Small intestine (tissue), 7 donors: ENCODE results near the gene TICRR. TPM values are rescaled to one million over a fixed set of nuclear protein-coding genes. Genes with fewer than 3 reads are reported as not detected.

Source experiments
- DNase-seq, 2 donors: peaks; one replicate each; pipeline versions ENCODE4 v3.0.0 to v3.0.0-alpha.2; 2013
- FAIRE-seq: peaks from 2 replicates; lab custom pipeline; 2012; peaks lifted over from hg19 to GRCh38; lab: Jason Lieb, UNC
- H3K27ac ChIP-seq, 3 donors: one replicate each; pipeline ENCODE4 v1.5.1; 2013; ENCODE audit warnings: low read length in 2 of 3, mild to moderate bottlenecking in 2 of 3, control low read depth in 1 of 3, inconsistent platforms in 1 of 3, low read depth in 1 of 3, moderate library complexity in 1 of 3
- H3K27me3 ChIP-seq, 3 donors: one replicate each; pipeline ENCODE4 v1.6.1; 2013; ENCODE audit warnings: low read length in 3 of 3, inconsistent platforms in 1 of 3; ENCODE audit not compliant: control insufficient read depth in 3 of 3, insufficient read depth in 3 of 3
- H3K36me3 ChIP-seq, 3 donors: one replicate each; pipeline ENCODE4 v1.6.1; 2013; ENCODE audit warnings: low read length in 3 of 3, inconsistent platforms in 1 of 3, low read depth in 1 of 3, mild to moderate bottlenecking in 1 of 3, moderate library complexity in 1 of 3; ENCODE audit not compliant: control insufficient read depth in 3 of 3, insufficient read depth in 2 of 3
- H3K4me1 ChIP-seq, 3 donors: one replicate each; pipeline ENCODE4 v1.6.1; 2013; ENCODE audit warnings: low read length in 2 of 3, inconsistent platforms in 1 of 3, low read depth in 1 of 3, mild to moderate bottlenecking in 1 of 3, moderate library complexity in 1 of 3; ENCODE audit not compliant: control insufficient read depth in 3 of 3, insufficient read depth in 2 of 3
- H3K4me3 ChIP-seq, 3 donors: one replicate each; pipeline ENCODE4 v1.5.1; 2013; ENCODE audit warnings: low read length in 3 of 3, control low read depth in 1 of 3, inconsistent platforms in 1 of 3, low read depth in 1 of 3, mild to moderate bottlenecking in 1 of 3, moderate library complexity in 1 of 3
- H3K9me3 ChIP-seq, 2 donors: one replicate each; pipeline ENCODE4 v1.6.1; 2013; ENCODE audit warnings: low read depth in 1 of 2, low read length in 1 of 2; ENCODE audit not compliant: control insufficient read depth in 2 of 2, insufficient read depth in 1 of 2
- WGBS, 3 donors: extraction: QIAGEN DNeasy Blood & Tissue Kit; methylation state at CpG; one replicate each; pipeline ENCODE4 v1.1.7; 2013; 5-methylcytosine and 5-hydroxymethylcytosine counted together
- polyA plus RNA-seq, 4 donors: library from polyadenylated mRNA; stranded (reverse) in 3 of 4; unstranded in 1 of 4; fragments of 200-250 nt in 3 of 4; fragments of 120-200 nt in 1 of 4; gene quantifications; one replicate each; pipeline versions ENCODE4 v1.2.1 to v1.2.3, GENCODE V29; 2013
- donor health status: healthy with polysubstance abuse.
- donor health status: control.
- donor health status: control.
- donor health status: Bipolar disorder and iron deficiency.
- donor health status: healthy.

TICRR gene
- polyA plus RNA-seq, 4 donors, result 0.22 to 4.1 (median 3.7) TPM; not detected in 1

DNA sequence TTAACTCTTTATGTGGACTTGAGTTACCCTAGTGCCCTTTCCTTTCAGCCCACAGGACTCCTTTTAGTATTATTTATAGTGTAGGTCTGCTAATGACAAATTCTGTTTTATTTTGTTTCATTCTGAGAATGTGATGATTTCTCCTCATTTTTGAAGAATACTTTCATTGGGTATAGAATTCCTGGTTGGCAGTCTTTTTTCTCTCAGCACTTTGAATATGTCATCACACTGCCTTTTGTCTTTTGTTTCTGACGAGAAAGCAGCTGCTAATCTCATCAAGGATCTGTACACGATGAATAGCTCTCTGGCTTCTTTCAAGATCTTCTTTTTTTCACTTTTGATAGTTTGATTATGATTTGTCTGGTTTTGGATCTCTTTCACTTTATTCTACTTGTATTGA is 37.8 kb downstream of the TICRR start:
- Histone ChIP-seq H3K36me3 (peaks cover 0 to 16% (median 2%) of the 10 kb centered on the region in 3 donors), H3K4me1 (no peaks in the 10 kb centered on the region), H3K27me3 (no peaks in the 10 kb centered on the region), H3K4me3 (no peak overlapping the region), H3K27ac (no peak overlapping the region), H3K9me3 (peaks cover 0 to 11% of the 10 kb centered on the region in 2 donors)
- FAIRE-seq (no peak), DNase-seq (no peak)
- WGBS, 3 donors, result 88 to 95% (median 92%) methylated on average over 2 of the region's 2 CpGs

DNA sequence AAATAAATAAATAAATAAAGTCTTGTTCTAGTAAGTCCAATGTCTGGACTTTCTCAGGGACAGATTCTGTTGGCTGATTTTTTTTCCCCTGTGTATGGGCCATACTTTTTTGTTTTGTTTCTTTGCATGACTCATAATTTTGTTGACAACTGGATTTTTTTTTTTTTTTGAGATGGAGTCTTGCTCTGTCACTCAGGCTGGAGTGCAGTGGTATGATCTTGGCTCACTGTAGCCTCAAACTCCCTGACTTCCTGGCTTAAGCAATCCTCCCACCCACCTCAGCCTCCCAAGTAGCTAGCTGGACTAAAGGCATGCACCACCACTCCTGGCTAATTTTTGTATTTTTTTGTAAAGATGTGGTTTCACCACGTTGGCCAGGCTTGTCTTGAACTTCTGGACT is 38.9 kb downstream of the TICRR start:
- H3K27ac ChIP-seq, result no peak overlapping the region
- DNase-seq (no peak), FAIRE-seq (no peak)
- WGBS, 3 donors, result 93 to 100% (median 94%) methylated on average over 1 of the region's 1 CpG
- no peak overlapping the region for H3K4me3 ChIP-seq
- H3K36me3 ChIP-seq, result peaks cover 0 to 18% (median 2%) of the 10 kb centered on the region in 3 donors
- H3K9me3 ChIP-seq, result peaks cover 0 to 11% of the 10 kb centered on the region in 2 donors
- H3K27me3 ChIP-seq, result no peaks in the 10 kb centered on the region
- H3K4me1 ChIP-seq, result no peaks in the 10 kb centered on the region

DNA sequence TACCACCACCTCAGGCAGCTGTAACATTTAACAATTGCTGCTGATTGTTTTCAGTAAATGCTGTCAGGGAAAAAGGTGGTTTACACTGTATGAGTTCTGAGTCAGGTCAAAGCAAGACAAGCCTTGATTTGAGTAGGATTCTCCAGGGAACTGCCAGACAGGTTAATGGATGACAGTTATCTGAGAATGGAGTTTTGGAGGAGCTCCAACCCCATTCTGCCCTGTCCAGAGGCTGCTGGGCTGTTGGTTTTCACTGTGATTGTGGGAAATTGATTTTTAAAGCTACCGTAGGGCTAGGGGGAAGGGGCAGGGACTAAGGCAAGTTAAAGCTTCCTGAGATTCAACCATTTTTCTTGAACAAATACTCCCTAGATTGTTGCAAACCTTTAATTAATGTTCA is 39.9 kb downstream of the TICRR start:
- Histone ChIP-seq H3K27me3 (no peaks in the 10 kb centered on the region), H3K4me1 (no peaks in the 10 kb centered on the region), H3K27ac (no peak overlapping the region), H3K36me3 (peaks cover 0 to 14% (median 2%) of the 10 kb centered on the region in 3 donors), H3K9me3 (peaks cover 0 to 11% of the 10 kb centered on the region in 2 donors), H3K4me3 (no peak overlapping the region)
- DNase-seq, result no peak
- no peak for FAIRE-seq
- 90 to 96% (median 96%) methylated on average over 1 of the region's 1 CpG for WGBS, 3 donors

DNA sequence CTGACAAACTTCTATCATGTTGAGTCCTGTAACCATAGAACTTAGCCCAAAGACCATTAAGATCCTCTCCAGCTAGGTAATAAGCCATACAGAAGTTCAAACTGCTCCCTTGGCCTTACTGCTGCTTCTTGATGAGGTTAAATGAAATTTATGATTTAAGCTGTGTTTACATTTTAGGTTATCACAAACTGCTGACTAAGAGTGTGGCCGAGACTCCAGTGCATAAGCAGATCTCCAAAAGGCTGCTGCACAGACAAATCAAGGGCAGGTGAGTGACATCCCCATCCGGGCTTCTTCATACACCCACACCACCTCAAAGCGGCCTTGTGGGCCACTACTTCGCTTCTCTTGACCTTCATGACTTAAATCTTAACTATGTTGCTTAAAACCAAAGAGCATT is 41.0 kb downstream of the TICRR start:
- peaks cover 0 to 14% (median 2%) of the 10 kb centered on the region in 3 donors for H3K36me3 ChIP-seq
- H3K9me3 ChIP-seq, result peaks cover 0 to 11% of the 10 kb centered on the region in 2 donors
- DNase-seq, result no peak
- 89 to 95% (median 91%) methylated on average over 4 of the region's 4 CpGs for WGBS, 3 donors
- no peaks in the 10 kb centered on the region for H3K27me3 ChIP-seq
- no peak overlapping the region for H3K4me3 ChIP-seq
- H3K4me1 ChIP-seq, result no peaks in the 10 kb centered on the region
- no peak for FAIRE-seq
- no peak overlapping the region for H3K27ac ChIP-seq

GRCh38 chr15:89621547-89621946 is 46.3 kb downstream of the TICRR start:
- peaks cover 0 to 42% (median 3%) of the 10 kb centered on the region in 3 donors for H3K36me3 ChIP-seq
- H3K9me3 ChIP-seq, result no peaks in the 10 kb centered on the region
- H3K27ac ChIP-seq, result no peak overlapping the region
- DNase-seq (peak; percentile 13 to 25), FAIRE-seq (no peak)
- no peak overlapping the region for H3K4me3 ChIP-seq
- H3K27me3 ChIP-seq, result no peaks in the 10 kb centered on the region
- no peaks in the 10 kb centered on the region for H3K4me1 ChIP-seq
- 63 to 76% (median 75%) methylated on average over 4 of the region's 4 CpGs for WGBS, 3 donors

- WGBS, 3 donors, result 76 to 96% (median 91%) methylated on average over 1 of the region's 1 CpG
- Histone ChIP-seq H3K9me3 (no peaks in the 10 kb centered on the region), H3K27me3 (no peaks in the 10 kb centered on the region), H3K27ac (no peak overlapping the region), H3K4me3 (no peak overlapping the region), H3K36me3 (peaks cover 2 to 51% (median 3%) of the 10 kb centered on the region in 3 donors), H3K4me1 (no peaks in the 10 kb centered on the region)
- DNase-seq (no peak), FAIRE-seq (no peak)
Observed at GRCh38 chr15:89623165-89623564, 47.9 kb downstream of the TICRR start.

DNA sequence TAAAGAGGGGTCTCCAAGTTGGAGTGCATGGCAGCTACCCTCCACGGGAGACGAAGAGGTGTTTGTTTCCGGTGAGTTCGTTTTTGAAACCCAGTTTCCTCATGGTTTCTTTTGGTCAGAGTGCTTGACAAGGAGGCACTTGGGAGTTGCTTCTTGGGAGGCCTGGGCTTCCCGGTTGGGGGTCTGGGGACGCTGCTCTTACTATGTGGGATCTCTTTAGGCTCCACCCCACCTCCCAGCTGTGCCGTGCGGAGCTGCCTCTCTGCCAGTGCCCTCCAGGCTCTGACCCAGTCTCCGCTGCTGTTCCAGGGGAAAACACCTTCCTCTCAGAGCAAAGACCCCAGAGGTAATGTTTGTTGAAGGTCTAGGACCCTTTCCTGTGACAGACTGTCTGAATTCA is 50.4 kb downstream of the TICRR start:
- FAIRE-seq (no peak), DNase-seq (no peak)
- Histone ChIP-seq H3K9me3 (no peaks in the 10 kb centered on the region), H3K27me3 (no peaks in the 10 kb centered on the region), H3K27ac (no peak overlapping the region), H3K4me3 (no peak overlapping the region), H3K4me1 (no peaks in the 10 kb centered on the region), H3K36me3 (peaks cover 2 to 70% (median 3%) of the 10 kb centered on the region in 3 donors)
- 91 to 96% (median 94%) methylated on average over 9 of the region's 9 CpGs for WGBS, 3 donors

GRCh38 chr15:89627256-89627970 is 52.1 kb downstream of the TICRR start:
- no peak for DNase-seq
- Histone ChIP-seq H3K27me3 (no peaks in the 10 kb centered on the region), H3K4me3 (no peak overlapping the region), H3K36me3 (peaks cover 2 to 81% (median 3%) of the 10 kb centered on the region in 3 donors), H3K4me1 (no peaks in the 10 kb centered on the region), H3K27ac (no peak overlapping the region), H3K9me3 (no peaks in the 10 kb centered on the region)
- 96 to 97% (median 96%) methylated on average over 8 of the region's 8 CpGs for WGBS, 3 donors
- FAIRE-seq, result no peak
